ENCODE measurements around the gene C8A.

Gene C8A

DNA sequence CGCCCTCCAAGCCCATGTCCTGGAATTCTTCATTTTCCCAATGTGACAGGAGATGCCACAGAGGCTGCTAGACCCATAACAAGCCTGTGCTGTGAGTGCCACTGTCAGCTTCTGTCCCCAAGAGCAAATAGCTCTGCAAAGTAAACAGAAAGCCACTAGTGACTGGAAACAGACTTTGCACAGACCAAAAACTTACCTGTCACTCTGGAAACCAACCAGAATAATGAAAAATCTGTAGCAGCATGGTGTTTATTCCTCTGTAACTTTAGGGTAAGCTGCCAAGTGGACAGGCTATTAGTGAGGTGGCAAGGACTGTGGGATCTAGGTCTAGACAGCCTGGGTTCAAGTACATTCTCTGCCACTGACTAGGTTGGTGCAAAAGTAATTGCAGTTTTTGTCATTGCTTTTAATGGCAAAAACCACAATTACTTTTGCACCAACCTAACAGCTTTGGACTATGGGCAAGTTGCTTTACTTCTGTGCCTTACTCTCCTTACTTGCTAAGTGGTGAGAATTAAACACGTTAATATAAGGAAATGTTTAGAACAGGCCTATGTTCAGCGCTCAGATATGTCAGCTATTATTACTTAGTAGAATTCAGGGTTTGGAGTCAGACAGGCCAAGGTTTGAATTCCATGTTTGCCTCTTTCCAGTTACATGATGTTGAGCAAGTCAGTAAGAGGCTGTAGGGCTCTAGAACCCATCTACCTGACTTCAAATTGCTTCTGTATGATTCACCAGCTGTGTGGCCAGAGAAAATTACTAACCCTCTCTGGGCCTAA is 111.5 kb downstream of the C8A start, which contains the start of gene C8B:
Gene C8B (minus strand): TSS at position 100 of the 782 bp plus-strand sequence. CDS start 67 bp downstream, at position 33.
- no peak for DNase-seq

GRCh38 chr1:56966698-56966999 is 112.1 kb downstream of the C8A start:
- no peak for DNase-seq

DNA sequence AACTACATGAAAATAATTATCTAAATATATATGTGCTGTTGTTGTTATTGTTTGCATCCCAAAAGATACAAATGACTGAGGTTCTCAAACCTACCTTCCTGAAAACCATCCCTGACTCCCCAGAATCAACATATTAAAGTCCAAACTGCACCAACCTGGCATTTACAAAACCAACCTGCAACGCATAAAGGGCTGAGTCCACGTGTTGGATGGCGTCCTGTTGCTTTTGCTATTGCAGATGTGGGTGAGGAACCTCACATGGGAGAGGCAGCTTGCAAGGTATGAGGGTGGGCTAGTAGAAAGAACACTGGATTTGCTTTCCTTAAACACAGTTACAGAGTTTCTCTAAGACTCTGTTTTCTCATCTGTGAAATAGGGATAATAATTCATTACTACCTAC is 112.8 kb downstream of the C8A start:
- DNase-seq = no peak
